WTC11 (cell line): Measurements from ENCODE around the gene ZNF556. TPM values are rescaled to one million over a fixed set of nuclear protein-coding genes. Genes with fewer than 3 reads are reported as not detected.

Source experiments
- ATAC-seq: fragments of 200-7000 bp; cut with Tn5 transposase; 2 replicates; pipeline ENCODE4 v1.10.0; 2021; ENCODE audit warnings: mild to moderate bottlenecking, moderate library complexity
- CTCF ChIA-PET: fragments of 300-600 bp; sonication (Branson Sonifier 250); formaldehyde crosslinking; loops from one replicate; lab custom pipeline; 2021; ENCODE audit warnings: antibody characterized with exemption; lab: Charles Lee
- POLR2A ChIA-PET: fragments of 350-600 bp; sonication (Branson Sonifier 250); formaldehyde crosslinking; loops from one replicate; lab custom pipeline; 2021; ENCODE audit warnings: antibody characterized with exemption; lab: Charles Lee
- DNase-seq: peaks from one replicate; pipeline ENCODE4 v3.0.0; 2021; ENCODE audit warnings: low spot score
- H3K27ac Mint-ChIP-seq: 2 replicates; pipeline ENCODE4 v1.8.0; 2021; ENCODE audit warnings: mixed read lengths
- H3K27me3 Mint-ChIP-seq: 2 replicates; pipeline ENCODE4 v1.8.0; 2021; ENCODE audit warnings: low read depth, mild to moderate bottlenecking, moderate library complexity, mixed read lengths
- H3K36me3 Mint-ChIP-seq: 2 replicates; pipeline ENCODE4 v1.8.0; 2021; ENCODE audit warnings: mixed read lengths
- H3K4me1 Mint-ChIP-seq: 2 replicates; pipeline ENCODE4 v1.8.0; 2022; ENCODE audit warnings: mixed read lengths
- H3K4me3 Mint-ChIP-seq: 2 replicates; pipeline ENCODE4 v1.8.0; 2021; ENCODE audit warnings: mild to moderate bottlenecking, moderate library complexity, mixed read lengths
- H3K9me3 Mint-ChIP-seq: 2 replicates; pipeline ENCODE4 v1.8.0; 2021; ENCODE audit warnings: mixed read lengths
- ATF6 ChIP-seq: sonication (generic); formaldehyde crosslinking; IDR thresholded peaks from 2 replicates; pipeline ENCODE4 v1.8.1; 2023; ENCODE audit warnings: mild to moderate bottlenecking, missing genetic modification reagents
- E2F1 ChIP-seq: sonication (generic); formaldehyde crosslinking; IDR thresholded peaks from 2 replicates; pipeline ENCODE4 v1.8.0; 2022; ENCODE audit warnings: mild to moderate bottlenecking, missing genetic modification reagents
- FOXK1 ChIP-seq: sonication (generic); formaldehyde crosslinking; IDR thresholded peaks from 2 replicates; pipeline ENCODE4 v1.8.0; 2022; ENCODE audit warnings: mild to moderate bottlenecking, moderate library complexity, missing genetic modification reagents
- GABPB1 ChIP-seq: sonication (generic); formaldehyde crosslinking; IDR thresholded peaks from 2 replicates; pipeline ENCODE4 v1.8.1; 2023; ENCODE audit warnings: mild to moderate bottlenecking, missing genetic modification reagents
- HMGA2 ChIP-seq: fragments of 250-450 bp; sonication (Bioruptor Pico); IDR thresholded peaks from 2 replicates; pipeline ENCODE4 v1.4.0; 2021; ENCODE audit warnings: mild to moderate bottlenecking, moderate library complexity
- NFATC4 ChIP-seq: fragments of 250-450 bp; sonication (Bioruptor Pico); IDR thresholded peaks from 2 replicates; pipeline ENCODE4 v1.9.0; 2021; ENCODE audit warnings: mild to moderate bottlenecking
- NR1H2 ChIP-seq: sonication (generic); formaldehyde crosslinking; IDR thresholded peaks from 2 replicates; pipeline ENCODE4 v1.9.0; 2021; ENCODE audit warnings: mild to moderate bottlenecking, moderate library complexity, missing genetic modification reagents
- NR2C2 ChIP-seq: sonication (generic); formaldehyde crosslinking; IDR thresholded peaks from 2 replicates; pipeline ENCODE4 v1.8.0; 2022; ENCODE audit warnings: mild to moderate bottlenecking, missing genetic modification reagents
- PRRX2 ChIP-seq: fragments of 250-450 bp; sonication (Bioruptor Pico); IDR thresholded peaks from 2 replicates; pipeline ENCODE4 v1.8.0; 2021; ENCODE audit warnings: mild to moderate bottlenecking
- RELA ChIP-seq: sonication (generic); formaldehyde crosslinking; IDR thresholded peaks from 2 replicates; pipeline ENCODE4 v1.8.1; 2022; ENCODE audit warnings: missing genetic modification reagents, mild to moderate bottlenecking, borderline replicate concordance
- RORB ChIP-seq: fragments of 250-450 bp; sonication (Bioruptor Pico); IDR thresholded peaks from 2 replicates; pipeline ENCODE4 v1.9.0; 2021; ENCODE audit warnings: mild to moderate bottlenecking
- SOX15 ChIP-seq: fragments of 250-450 bp; sonication (Bioruptor Pico); IDR thresholded peaks from 2 replicates; pipeline ENCODE4 v1.9.0; 2021; ENCODE audit warnings: mild to moderate bottlenecking
- SP1 ChIP-seq: sonication (generic); formaldehyde crosslinking; conservative IDR thresholded peaks from 2 replicates; pipeline ENCODE4 v1.8.1; 2022; ENCODE audit warnings: missing genetic modification reagents
- STAT6 ChIP-seq: sonication (generic); formaldehyde crosslinking; conservative IDR thresholded peaks from 2 replicates; pipeline ENCODE4 v1.8.1; 2023; ENCODE audit warnings: mild to moderate bottlenecking, low read depth, missing genetic modification reagents, moderate library complexity
- TCF7 ChIP-seq: sonication (generic); formaldehyde crosslinking; IDR thresholded peaks from 2 replicates; pipeline ENCODE4 v1.8.0; 2022; ENCODE audit warnings: mild to moderate bottlenecking, low read depth, missing genetic modification reagents, moderate library complexity
- TEAD4 ChIP-seq: sonication (generic); formaldehyde crosslinking; IDR thresholded peaks from 2 replicates; pipeline ENCODE4 v1.8.0; 2022; ENCODE audit warnings: mild to moderate bottlenecking, missing genetic modification reagents
- ZBTB21 ChIP-seq: sonication (generic); formaldehyde crosslinking; IDR thresholded peaks from 2 replicates; pipeline ENCODE4 v1.8.1; 2023; ENCODE audit warnings: mild to moderate bottlenecking, missing genetic modification reagents, borderline replicate concordance
- ZNF423 ChIP-seq: fragments of 250-450 bp; sonication (Bioruptor Pico); IDR thresholded peaks from 2 replicates; pipeline ENCODE4 v2.1.2; 2022; ENCODE audit warnings: mild to moderate bottlenecking, moderate library complexity
- total RNA-seq: library from RNA; stranded (reverse); gene quantifications from 3 replicates; pipeline ENCODE4 v1.2.3, GENCODE V29; 2021
- TF ChIP-seq, protein P1 (sequence below): sonication (generic); formaldehyde crosslinking; IDR thresholded peaks from 2 replicates; pipeline ENCODE4 v1.8.1; 2022; ENCODE audit warnings: missing genetic modification reagents, borderline replicate concordance

The ZNF556 gene
- total RNA-seq, 1 experiment from 2014 or later, result 0.11 TPM

- H3K4me3 Mint-ChIP-seq, result no peak overlapping the region
- CTCF ChIA-PET, result interaction anchor here (1.0 to 2.1 kb wide), 2 partner anchors 24 to 39 kb away, joined by 3 to 9 read pairs; no protein-coding TSS in a partner anchor
These were observed 59.4 kb downstream of the ZNF556 start for GRCh38 chr19:2926341-2927031.

More at GRCh38 chr19:2926341-2927031, 59.4 kb downstream of the ZNF556 start:
- DNase-seq, result no peak
- no peak for ATAC-seq
- peaks cover 4% of the 10 kb centered on the region; the same call in 1 of the 2 replicates for H3K27me3 Mint-ChIP-seq
- POLR2A ChIA-PET, result no interaction called here
- H3K36me3 Mint-ChIP-seq, result peaks cover 10% of the 10 kb centered on the region
- peaks cover 14% of the 10 kb centered on the region for H3K4me1 Mint-ChIP-seq
- peaks cover 9% of the 10 kb centered on the region for H3K9me3 Mint-ChIP-seq
- TF ChIP-seq SP1 (no peak), ATF6 (no peak), E2F1 (CRISPR knock-in tag) (no peak), NFATC4 (CRISPR knock-in tag) (no peak), GABPB1 (CRISPR knock-in tag) (no peak), FOXK1 (CRISPR knock-in tag) (no peak), TCF7 (CRISPR knock-in tag) (no peak), STAT6 (CRISPR knock-in tag) (no peak), HMGA2 (CRISPR knock-in tag) (no peak), ZNF423 (CRISPR knock-in tag) (no peak), PRRX2 (CRISPR knock-in tag) (no peak), RORB (CRISPR knock-in tag) (no peak), ZBTB21 (CRISPR knock-in tag) (no peak), TEAD4 (CRISPR knock-in tag) (no peak), NR2C2 (CRISPR knock-in tag) (no peak), RELA (no peak), NR1H2 (CRISPR knock-in tag) (no peak), SOX15 (no peak)
- TF ChIP-seq, protein P1, sequence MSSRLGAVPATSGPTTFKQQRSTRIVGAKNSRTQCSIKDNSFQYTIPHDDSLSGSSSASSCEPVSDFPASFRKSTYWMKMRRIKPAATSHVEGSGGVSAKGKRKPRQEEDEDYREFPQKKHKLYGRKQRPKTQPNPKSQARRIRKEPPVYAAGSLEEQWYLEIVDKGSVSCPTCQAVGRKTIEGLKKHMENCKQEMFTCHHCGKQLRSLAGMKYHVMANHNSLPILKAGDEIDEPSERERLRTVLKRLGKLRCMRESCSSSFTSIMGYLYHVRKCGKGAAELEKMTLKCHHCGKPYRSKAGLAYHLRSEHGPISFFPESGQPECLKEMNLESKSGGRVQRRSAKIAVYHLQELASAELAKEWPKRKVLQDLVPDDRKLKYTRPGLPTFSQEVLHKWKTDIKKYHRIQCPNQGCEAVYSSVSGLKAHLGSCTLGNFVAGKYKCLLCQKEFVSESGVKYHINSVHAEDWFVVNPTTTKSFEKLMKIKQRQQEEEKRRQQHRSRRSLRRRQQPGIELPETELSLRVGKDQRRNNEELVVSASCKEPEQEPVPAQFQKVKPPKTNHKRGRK (CRISPR knock-in tag), result no peak
- H3K27ac Mint-ChIP-seq, result no peak overlapping the region
